HCT116 (cell line): ENCODE measurements around the gene WDR82. TPM values are rescaled to one million over a fixed set of nuclear protein-coding genes. Genes with fewer than 3 reads are reported as not detected.

ENCODE experiments used
- ATAC-seq: fragments of 200-7000 bp; cut with Tn5 transposase; 2 replicates; pipeline ENCODE4 v1.9.1; 2020; ENCODE audit warnings: mild to moderate bottlenecking, moderate library complexity
- BruUV-seq: library from RNA; stranded (reverse); fragments of 400-500 nt; replicated peaks from 2 replicates; lab custom pipeline; 2021; lab: Mats Ljungman, UMichigan
- CTCF ChIA-PET: fragments of 300-600 bp; sonication (Branson Sonifier 250); formaldehyde crosslinking; loops from one replicate; lab custom pipeline; 2021; ENCODE audit warnings: antibody characterized with exemption; lab: Charles Lee
- POLR2A ChIA-PET: fragments of 300-600, 350-600 bp; sonication (Branson Sonifier 250); formaldehyde crosslinking; loops from one replicate; lab custom pipeline; 2021; ENCODE audit warnings: antibody characterized with exemption; lab: Charles Lee
- RAD21 ChIA-PET, 2 experiments: fragments of 300-600 bp; sonication (Branson Sonifier 250); formaldehyde crosslinking; loops; one replicate each; lab custom pipeline; 2023; ENCODE audit warnings: low total read pairs in 2 of 2; ENCODE audit not compliant: uncharacterized antibody in 2 of 2, unreplicated experiment in 2 of 2, low non-redundant PET in 1 of 2; lab: Charles Lee
- DNase-seq: peaks from one replicate; pipeline ENCODE4 v3.0.0-alpha.2; 2010; ENCODE audit warnings: low read depth, low spot score
- H2AFZ ChIP-seq: fragments of 200-600 bp; shearing (Covaris generic), sonication (generic); 2 replicates; pipeline ENCODE4 v1.6.1; 2017; ENCODE audit warnings: low read depth, mixed run types, mixed read lengths, antibody characterized with exemption, low read length; ENCODE audit not compliant: poor library complexity, severe bottlenecking
- H3K27ac ChIP-seq: 2 replicates; pipeline ENCODE4 v1.5.1; 2012; ENCODE audit warnings: low read depth, low read length
- H3K27me3 ChIP-seq: fragments of 200-600 bp; sonication (generic); 2 replicates; pipeline ENCODE4 v1.6.1; 2016; ENCODE audit warnings: mixed run types, low read length, mixed read lengths; ENCODE audit not compliant: insufficient read depth
- H3K36me3 ChIP-seq, 2 experiments: fragments of 200-500 bp in 1 of 2; fragments of 200-600 bp in 1 of 2; sonication (Bioruptor generic) in 1 of 2; sonication (generic) in 1 of 2; 2 replicates each; pipeline versions ENCODE4 v1.5.1 to v1.6.1; 2014 to 2016; ENCODE audit warnings: low read length in 2 of 2, inconsistent platforms in 1 of 2, mixed read lengths in 1 of 2, mixed run types in 1 of 2; ENCODE audit not compliant: insufficient read depth in 2 of 2, control insufficient read depth in 1 of 2
- H3K4me1 ChIP-seq, 2 experiments: fragments of 200-600 bp in 1 of 2; sonication (generic) in 1 of 2; 2 replicates each; pipeline versions ENCODE4 v1.5.1 to v1.6.1; 2012 to 2017; ENCODE audit warnings: low read length in 2 of 2, inconsistent platforms in 1 of 2, mild to moderate bottlenecking in 1 of 2, mixed read lengths in 1 of 2, mixed run types in 1 of 2, moderate library complexity in 1 of 2; ENCODE audit not compliant: insufficient read depth in 2 of 2, control insufficient read depth in 1 of 2
- H3K4me2 ChIP-seq: fragments of 200-600 bp; sonication (generic); 2 replicates; pipeline ENCODE4 v1.6.1; 2017; ENCODE audit warnings: mixed run types, low read length, mixed read lengths
- H3K4me3 ChIP-seq, 2 experiments: fragments of 200-600 bp in 1 of 2; sonication (generic) in 1 of 2; replicated peaks in 1 of 2; 2 replicates each; pipeline ENCODE4 v1.5.1; 2011 to 2016; ENCODE audit warnings: low read length in 2 of 2, control low read depth in 1 of 2, low read depth in 1 of 2, mild to moderate bottlenecking in 1 of 2, mixed read lengths in 1 of 2, mixed run types in 1 of 2
- H3K79me2 ChIP-seq: fragments of 200-600 bp; sonication (generic); 2 replicates; pipeline ENCODE4 v1.6.1; 2017; ENCODE audit warnings: mild to moderate bottlenecking, mixed run types, low read length, moderate library complexity, mixed read lengths; ENCODE audit not compliant: insufficient read depth
- H3K9ac ChIP-seq: fragments of 200-600 bp; sonication (generic); 2 replicates; pipeline ENCODE4 v1.6.1; 2016; ENCODE audit warnings: low read length, mixed read lengths
- H3K9me2 ChIP-seq: fragments of 200-600 bp; sonication (generic), shearing (Covaris generic); 2 replicates; pipeline ENCODE4 v1.6.1; 2017; ENCODE audit warnings: mixed run types, mild to moderate bottlenecking, moderate library complexity; ENCODE audit not compliant: insufficient read depth
- H3K9me3 ChIP-seq, 2 experiments: fragments of 200-500 bp in 1 of 2; fragments of 200-600 bp in 1 of 2; sonication (Bioruptor generic) in 1 of 2; sonication (generic) in 1 of 2; 2 replicates each; pipeline ENCODE4 v1.6.1; 2014 to 2017; ENCODE audit warnings: low read length in 2 of 2, mixed read lengths in 2 of 2, inconsistent platforms in 1 of 2, low read depth in 1 of 2, mild to moderate bottlenecking in 1 of 2, mixed run types in 1 of 2, moderate library complexity in 1 of 2; ENCODE audit not compliant: control insufficient read depth in 1 of 2, insufficient read depth in 1 of 2
- H4K20me1 ChIP-seq: fragments of 200-600 bp; sonication (generic), shearing (Covaris generic); 2 replicates; pipeline ENCODE4 v1.6.1; 2017; ENCODE audit warnings: mixed run types, mild to moderate bottlenecking, moderate library complexity; ENCODE audit not compliant: insufficient read depth
- CBX3 ChIP-seq: IDR thresholded peaks from 2 replicates; pipeline ENCODE4 v1.6.1; 2012; ENCODE audit warnings: low read depth
- CEBPB ChIP-seq: IDR thresholded peaks from 2 replicates; pipeline ENCODE4 v1.6.1; 2012; ENCODE audit warnings: low read depth
- EGR1 ChIP-seq: IDR thresholded peaks from 2 replicates; pipeline ENCODE4 v1.6.1; 2012; ENCODE audit warnings: low read depth
- ELF1 ChIP-seq: IDR thresholded peaks from 2 replicates; pipeline ENCODE4 v1.6.1; 2012; ENCODE audit warnings: low read depth, borderline replicate concordance
- FOSL1 ChIP-seq: IDR thresholded peaks from 2 replicates; pipeline ENCODE4 v1.6.1; 2012; ENCODE audit warnings: low read depth
- POLR2A ChIP-seq: IDR thresholded peaks from 2 replicates; pipeline ENCODE4 v1.7.0; 2011; ENCODE audit warnings: borderline replicate concordance; ENCODE audit not compliant: insufficient read depth, insufficient read length; ENCODE audit errors: extremely low read depth
- RAD21 ChIP-seq: IDR thresholded peaks from 2 replicates; pipeline ENCODE4 v1.6.1; 2012; ENCODE audit warnings: low read depth, mild to moderate bottlenecking
- REST ChIP-seq: IDR thresholded peaks from 2 replicates; pipeline ENCODE4 v1.6.1; 2012; ENCODE audit warnings: low read depth
- SP1 ChIP-seq: IDR thresholded peaks from 2 replicates; pipeline ENCODE4 v1.6.1; 2012; ENCODE audit warnings: low read depth
- SRF ChIP-seq: IDR thresholded peaks from 2 replicates; pipeline ENCODE4 v1.6.1; 2012; ENCODE audit warnings: low read depth
- ZFX ChIP-seq: fragments of 450-650 bp; IDR thresholded peaks from 2 replicates; pipeline ENCODE4 v1.6.1; 2017
- ZNF274 ChIP-seq: fragments of 200-500 bp; sonication (Bioruptor generic); IDR thresholded peaks from 2 replicates; pipeline ENCODE4 v1.6.1; 2014; ENCODE audit warnings: mild to moderate bottlenecking, low read depth, low read length, inconsistent platforms
- intact Hi-C: fragments of 100-400 bp; cut with micrococcal nuclease; formaldehyde crosslinking; loops from 2 replicates; pipeline ENCODE4 v1.10.0; 2022
- total RNA-seq: library from RNA; stranded (reverse); gene quantifications from one replicate; pipeline ENCODE4 v1.2.1, GENCODE V29; 2021; ENCODE audit not compliant: unreplicated experiment
- TF ChIP-seq, protein P1 (sequence below): IDR thresholded peaks from 2 replicates; pipeline ENCODE4 v1.6.1; 2011; ENCODE audit warnings: mild to moderate bottlenecking, low read length, moderate library complexity; ENCODE audit not compliant: insufficient replicate concordance; ENCODE audit errors: extremely low read depth
- TF ChIP-seq, protein P2 (sequence below): IDR thresholded peaks from 2 replicates; pipeline ENCODE4 v1.6.1; 2012
- TF ChIP-seq, protein P3 (sequence below): IDR thresholded peaks from 2 replicates; pipeline ENCODE4 v1.6.1; 2012

The WDR82 gene
- total RNA-seq, 1 experiment from 2014 or later: 89.7 TPM

GRCh38 chr3:52311576-52312119 is 33.2 kb upstream of the WDR82 start:
- ATAC-seq (no peak), DNase-seq (no peak)
- no peaks in the 10 kb centered on the region for H4K20me1 ChIP-seq
- ChIA-PET CTCF (no interaction called here), POLR2A (no interaction called here), RAD21 (no interaction called here)
- intact Hi-C loops: no loop called here
- H3K36me3 ChIP-seq: no peaks in the 10 kb centered on the region
- no peaks in the 10 kb centered on the region for H3K9me3 ChIP-seq
- H3K4me1 ChIP-seq: peaks cover 15 to 24% of the 10 kb centered on the region in 2 experiments; a peak in 3 of 4 replicates
- H3K27ac ChIP-seq: no peak overlapping the region
- TF ChIP-seq, protein P1, sequence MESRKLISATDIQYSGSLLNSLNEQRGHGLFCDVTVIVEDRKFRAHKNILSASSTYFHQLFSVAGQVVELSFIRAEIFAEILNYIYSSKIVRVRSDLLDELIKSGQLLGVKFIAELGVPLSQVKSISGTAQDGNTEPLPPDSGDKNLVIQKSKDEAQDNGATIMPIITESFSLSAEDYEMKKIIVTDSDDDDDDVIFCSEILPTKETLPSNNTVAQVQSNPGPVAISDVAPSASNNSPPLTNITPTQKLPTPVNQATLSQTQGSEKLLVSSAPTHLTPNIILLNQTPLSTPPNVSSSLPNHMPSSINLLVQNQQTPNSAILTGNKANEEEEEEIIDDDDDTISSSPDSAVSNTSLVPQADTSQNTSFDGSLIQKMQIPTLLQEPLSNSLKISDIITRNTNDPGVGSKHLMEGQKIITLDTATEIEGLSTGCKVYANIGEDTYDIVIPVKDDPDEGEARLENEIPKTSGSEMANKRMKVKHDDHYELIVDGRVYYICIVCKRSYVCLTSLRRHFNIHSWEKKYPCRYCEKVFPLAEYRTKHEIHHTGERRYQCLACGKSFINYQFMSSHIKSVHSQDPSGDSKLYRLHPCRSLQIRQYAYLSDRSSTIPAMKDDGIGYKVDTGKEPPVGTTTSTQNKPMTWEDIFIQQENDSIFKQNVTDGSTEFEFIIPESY: no peak
- TF ChIP-seq FOSL1 (no peak), CEBPB (no peak), REST (no peak), ZNF274 (no peak), CBX3 (no peak), ELF1 (no peak), SRF (no peak), SP1 (no peak), RAD21 (no peak), POLR2A (no peak), ZFX (no peak), EGR1 (no peak)
- TF ChIP-seq, protein P2, sequence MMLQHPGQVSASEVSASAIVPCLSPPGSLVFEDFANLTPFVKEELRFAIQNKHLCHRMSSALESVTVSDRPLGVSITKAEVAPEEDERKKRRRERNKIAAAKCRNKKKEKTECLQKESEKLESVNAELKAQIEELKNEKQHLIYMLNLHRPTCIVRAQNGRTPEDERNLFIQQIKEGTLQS: no peak
- TF ChIP-seq, protein P3, sequence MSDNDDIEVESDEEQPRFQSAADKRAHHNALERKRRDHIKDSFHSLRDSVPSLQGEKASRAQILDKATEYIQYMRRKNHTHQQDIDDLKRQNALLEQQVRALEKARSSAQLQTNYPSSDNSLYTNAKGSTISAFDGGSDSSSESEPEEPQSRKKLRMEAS: no peak
- no TSS peak for BruUV-seq
- H3K4me3 ChIP-seq: no peak overlapping the region
- no peak overlapping the region for H2AFZ ChIP-seq
- no peak overlapping the region for H3K9ac ChIP-seq
- no peak overlapping the region for H3K4me2 ChIP-seq
- H3K27me3 ChIP-seq: no peaks in the 10 kb centered on the region
- H3K79me2 ChIP-seq: no peaks in the 10 kb centered on the region
- no peaks in the 10 kb centered on the region for H3K9me2 ChIP-seq
